ACC112 (cell line): Measurements from ENCODE around the gene TSGA10.

ENCODE experiments used
- H2AFZ ChIP-seq: fragments of 200-600 bp; sonication (generic); one replicate; pipeline ENCODE4 v1.6.0; 2017; ENCODE audit warnings: antibody characterized with exemption, low read length; ENCODE audit not compliant: unreplicated experiment
- H3K27ac ChIP-seq: fragments of 200-600 bp; sonication (generic); 2 replicates; pipeline ENCODE4 v1.5.1; 2014; ENCODE audit warnings: low read depth, mild to moderate bottlenecking, antibody characterized with exemption, low read length, moderate library complexity
- H3K27me3 ChIP-seq: fragments of 200-600 bp; sonication (generic); 2 replicates; pipeline ENCODE4 v1.6.1; 2014; ENCODE audit warnings: mild to moderate bottlenecking, antibody characterized with exemption, low read length, moderate library complexity, mixed read lengths; ENCODE audit not compliant: insufficient read depth
- H3K36me3 ChIP-seq: fragments of 200-600 bp; sonication (generic); 2 replicates; pipeline ENCODE4 v1.6.1; 2016; ENCODE audit warnings: mild to moderate bottlenecking, antibody characterized with exemption, low read length, moderate library complexity, mixed read lengths; ENCODE audit not compliant: insufficient read depth
- H3K4me1 ChIP-seq: fragments of 200-600 bp; sonication (generic); one replicate; pipeline ENCODE4 v1.6.1; 2016; ENCODE audit warnings: low read length, mixed read lengths; ENCODE audit not compliant: insufficient read depth, unreplicated experiment, control insufficient read depth
- H3K4me3 ChIP-seq: fragments of 200-600 bp; sonication (generic); 2 replicates; pipeline ENCODE4 v1.5.1; 2014; ENCODE audit warnings: mild to moderate bottlenecking, low read depth, low read length
- H3K79me2 ChIP-seq: fragments of 200-600 bp; sonication (generic); one replicate; pipeline ENCODE4 v1.6.0; 2016; ENCODE audit warnings: low read length; ENCODE audit not compliant: control insufficient read depth, unreplicated experiment, insufficient read depth

TSGA10 gene

GRCh38 chr2:99183025-99183424 is 28.3 kb upstream of the TSGA10 start:
- Histone ChIP-seq H3K4me1 (peaks cover 17% of the 10 kb centered on the region), H3K4me3 (no peak overlapping the region; the same call in 1 of the 2 replicates), H3K79me2 (peaks cover 84% of the 10 kb centered on the region)

DNA sequence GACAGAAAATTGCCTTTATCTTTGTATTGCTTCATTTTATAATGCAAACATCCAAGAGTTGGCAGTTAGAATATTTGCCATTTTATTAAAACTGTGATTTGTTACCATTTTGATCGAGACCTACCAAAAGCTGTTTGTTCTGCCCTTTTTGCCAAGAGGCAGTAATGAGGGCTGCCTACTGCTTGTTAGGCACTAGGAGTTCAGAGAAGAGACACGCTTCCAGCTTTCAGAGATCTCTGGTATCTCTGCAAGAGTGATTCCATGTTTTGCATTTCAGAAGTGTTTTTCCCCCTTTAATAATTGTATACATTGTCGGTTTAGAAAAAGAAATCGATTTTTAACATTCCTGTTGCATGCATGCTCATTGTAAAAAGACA is 26.9 kb upstream of the TSGA10 start:
- H2AFZ ChIP-seq = peak overlapping the region; percentile 93
- no peaks in the 10 kb centered on the region for H3K36me3 ChIP-seq
- H3K79me2 ChIP-seq = peaks cover 80% of the 10 kb centered on the region
- no peaks in the 10 kb centered on the region for H3K27me3 ChIP-seq
- H3K27ac ChIP-seq = peak overlapping the region; percentile 62
- peaks cover 17% of the 10 kb centered on the region for H3K4me1 ChIP-seq
- H3K4me3 ChIP-seq = peak overlapping the region; percentile 97

More at GRCh38 chr2:99183025-99183424, 28.3 kb upstream of the TSGA10 start:
- Histone ChIP-seq H3K27ac (no peak overlapping the region), H3K36me3 (peaks cover 2% of the 10 kb centered on the region; the same call in 1 of the 2 replicates), H3K27me3 (no peaks in the 10 kb centered on the region), H2AFZ (no peak overlapping the region)

GRCh38 chr2:99180755-99181623 is 26.2 kb upstream of the TSGA10 start, which contains the start of the genes MITD1 and MRPL30:
TSS of gene MITD1 (minus strand) at chr2:99181058. CDS start at chr2:99180981, 77 bp downstream.
TSS of gene MRPL30 (plus strand) at chr2:99181184. CDS start at chr2:99186204, 5,020 bp downstream.
- Histone ChIP-seq H3K4me1 (peaks cover 17% of the 10 kb centered on the region), H3K79me2 (peaks cover 78% of the 10 kb centered on the region), H3K27ac (peak within 1 kb of the TSS; percentile 62), H3K27me3 (no peaks in the 10 kb centered on the region), H2AFZ (peak within 1 kb of the TSS; percentile 96), H3K36me3 (no peaks in the 10 kb centered on the region), H3K4me3 (peak within 1 kb of the TSS; percentile 97)

GRCh38 chr2:99171377-99172140 is 16.8 kb upstream of the TSGA10 start:
- Histone ChIP-seq H3K36me3 (peaks cover 10% of the 10 kb centered on the region), H3K4me3 (no peak overlapping the region)

GRCh38 chr2:99169534-99169933 is 14.8 kb upstream of the TSGA10 start:
- Histone ChIP-seq H3K4me1 (no peaks in the 10 kb centered on the region), H3K36me3 (peaks cover 10% of the 10 kb centered on the region), H3K4me3 (no peak overlapping the region), H3K27ac (no peak overlapping the region), H3K27me3 (no peaks in the 10 kb centered on the region), H3K79me2 (no peaks in the 10 kb centered on the region), H2AFZ (no peak overlapping the region)

More at GRCh38 chr2:99171377-99172140, 16.8 kb upstream of the TSGA10 start:
- Histone ChIP-seq H2AFZ (no peak overlapping the region), H3K27me3 (no peaks in the 10 kb centered on the region), H3K4me1 (no peaks in the 10 kb centered on the region), H3K27ac (no peak overlapping the region), H3K79me2 (peaks cover 4% of the 10 kb centered on the region)

DNA sequence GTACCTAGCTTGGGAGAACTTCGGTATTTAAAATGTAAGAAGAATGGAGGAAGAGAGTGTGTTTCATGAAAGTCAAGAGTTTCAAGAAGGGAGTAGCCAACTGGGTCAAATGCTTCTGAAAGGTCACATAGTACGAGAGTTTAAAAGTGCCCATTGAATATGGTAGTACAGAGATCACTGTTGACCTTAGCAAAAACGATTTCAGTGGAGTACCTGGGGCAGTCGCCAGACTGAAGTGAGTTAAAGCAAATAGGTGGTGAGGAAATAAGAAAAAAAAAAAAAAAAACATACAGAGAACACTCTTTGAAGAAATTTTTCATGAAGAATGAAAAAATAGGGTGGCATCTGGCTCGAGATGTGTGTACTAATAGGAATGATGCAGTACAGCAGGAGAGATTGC is 11.5 kb upstream of the TSGA10 start:
- Histone ChIP-seq H3K27ac (no peak overlapping the region), H3K4me3 (no peak overlapping the region), H2AFZ (no peak overlapping the region), H3K4me1 (no peaks in the 10 kb centered on the region), H3K79me2 (no peaks in the 10 kb centered on the region), H3K36me3 (peaks cover 18% of the 10 kb centered on the region), H3K27me3 (no peaks in the 10 kb centered on the region)

DNA sequence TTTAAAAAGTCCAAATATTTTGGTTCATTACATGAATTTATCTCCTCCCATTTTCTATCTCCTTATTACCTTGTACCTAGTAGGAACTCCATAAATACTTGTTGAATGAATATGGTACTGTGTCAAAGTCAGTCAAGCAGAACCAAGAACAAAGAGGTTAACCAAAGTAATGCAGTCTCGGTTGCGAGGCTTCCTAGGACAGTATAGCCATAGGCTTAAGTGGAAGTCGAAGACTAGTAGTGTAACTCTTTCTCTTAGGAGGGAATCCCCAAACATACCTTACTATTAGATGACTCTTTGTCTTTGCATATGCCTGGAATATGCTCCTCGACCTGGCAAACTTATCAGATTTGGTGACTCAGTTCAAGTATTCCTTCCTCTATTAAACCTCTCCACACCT is 4.9 kb upstream of the TSGA10 start:
- H3K27ac ChIP-seq = no peak overlapping the region

GRCh38 chr2:99158599-99158998 is 3.9 kb upstream of the TSGA10 start:
- Histone ChIP-seq H2AFZ (no peak overlapping the region), H3K4me3 (no peak overlapping the region), H3K36me3 (peaks cover 7% of the 10 kb centered on the region; the same call in 1 of the 2 replicates), H3K79me2 (peaks cover 3% of the 10 kb centered on the region), H3K27me3 (no peaks in the 10 kb centered on the region), H3K4me1 (no peaks in the 10 kb centered on the region), H3K27ac (no peak overlapping the region)

More for the DNA sequence above, 4.9 kb upstream of the TSGA10 start:
- H3K79me2 ChIP-seq = peaks cover 3% of the 10 kb centered on the region
- no peaks in the 10 kb centered on the region for H3K27me3 ChIP-seq
- peaks cover 7% of the 10 kb centered on the region; the same call in 1 of the 2 replicates for H3K36me3 ChIP-seq
- no peaks in the 10 kb centered on the region for H3K4me1 ChIP-seq
- H2AFZ ChIP-seq = no peak overlapping the region
- no peak overlapping the region for H3K4me3 ChIP-seq

DNA sequence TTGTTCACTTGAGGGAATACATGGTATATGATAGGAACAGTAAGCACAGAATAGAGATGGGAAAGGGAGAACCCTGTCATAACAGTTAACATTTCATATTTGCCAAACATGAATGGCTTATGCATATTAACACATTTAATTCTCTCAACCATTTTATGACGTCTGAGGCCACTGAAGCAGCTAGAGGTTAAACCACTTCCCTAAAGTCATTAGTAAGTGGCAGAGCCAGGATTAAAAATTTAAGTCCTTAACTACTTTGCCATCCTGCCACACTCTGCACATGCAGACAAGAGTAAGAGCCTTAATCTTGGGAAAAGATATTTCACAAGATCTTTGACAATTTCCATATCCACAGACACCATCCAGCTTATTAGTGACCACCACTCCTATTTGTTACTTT is 2.1 kb upstream of the TSGA10 start:
- Histone ChIP-seq H3K27me3 (no peaks in the 10 kb centered on the region), H3K27ac (no peak overlapping the region), H3K36me3 (no peaks in the 10 kb centered on the region; the same call in 1 of the 2 replicates), H3K4me1 (no peaks in the 10 kb centered on the region), H3K4me3 (no peak overlapping the region), H3K79me2 (peaks cover 3% of the 10 kb centered on the region), H2AFZ (no peak overlapping the region)

DNA sequence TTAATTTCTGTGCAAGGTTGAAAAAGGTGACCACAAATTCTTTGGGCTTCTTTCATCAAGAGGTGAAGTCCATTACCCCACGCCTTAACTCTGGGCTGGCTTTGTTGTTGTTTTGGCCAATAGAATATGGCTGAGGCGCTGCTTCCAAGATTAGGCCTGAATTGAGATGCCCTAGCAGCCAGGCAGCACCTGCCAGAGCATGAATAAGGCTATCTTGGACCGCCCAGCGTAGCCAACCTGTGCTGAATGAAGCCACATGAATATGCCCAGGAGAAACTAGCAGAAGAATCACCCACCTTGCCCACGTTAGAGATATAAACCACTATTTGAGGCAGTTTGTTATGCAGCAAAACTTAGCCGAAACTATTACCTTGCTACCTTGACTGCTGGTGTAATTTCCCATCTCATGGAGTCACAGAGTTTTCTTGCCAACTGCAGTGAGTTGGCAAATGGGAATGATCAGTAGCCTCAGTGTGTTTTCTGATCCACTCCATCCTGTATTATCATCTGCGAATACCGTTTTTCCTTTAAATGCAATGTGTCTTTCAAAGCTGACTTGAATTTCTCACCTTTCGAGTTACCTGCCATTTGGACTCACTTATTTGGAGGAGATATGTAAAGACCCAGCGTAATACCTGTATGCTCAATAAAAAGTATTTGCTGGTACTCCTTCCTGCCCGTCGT is 679 bp downstream of the TSGA10 start:
- no peaks in the 10 kb centered on the region for H3K4me1 ChIP-seq
- no peak overlapping the region for H3K27ac ChIP-seq
- H3K4me3 ChIP-seq = peak overlapping the region; percentile 89
- no peaks in the 10 kb centered on the region for H3K27me3 ChIP-seq
- no peaks in the 10 kb centered on the region for H3K36me3 ChIP-seq
- peak overlapping the region; percentile 91 for H2AFZ ChIP-seq
- H3K79me2 ChIP-seq = peaks cover 3% of the 10 kb centered on the region
